ENCODE results near the gene FXYD6.

GRCh38 chr11:117870103-117870952 lies 6.1 kb downstream of the FXYD6 start:
- no peak for TF ChIP-seq CTCF (IDR thresholded peaks at IDR 0.05; ENCODE audit: insufficient read depth, low read depth, low read length)
- no peak for TF ChIP-seq EZH2 (IDR thresholded peaks at IDR 0.05; ENCODE audit: insufficient read depth, low read length)
